H1 (cell line): ENCODE measurements around the gene RRM2. TPM values are rescaled to one million over a fixed set of nuclear protein-coding genes. Genes with fewer than 3 reads are reported as not detected.

Experiments used
- CTCF ChIA-PET: fragments of 300-600 bp; sonication (Branson Sonifier 250); formaldehyde crosslinking; loops from one replicate; lab custom pipeline; 2021; ENCODE audit not compliant: partially characterized antibody; lab: Charles Lee
- POLR2A ChIA-PET: fragments of 300-600 bp; sonication (Branson Sonifier 250); formaldehyde crosslinking; loops from one replicate; lab custom pipeline; 2021; ENCODE audit warnings: inconsistent platforms; ENCODE audit not compliant: partially characterized antibody; lab: Charles Lee
- DNase-seq, 2 experiments: peaks; one replicate each; pipeline versions ENCODE4 v3.0.0 to v3.0.0-alpha.2; 2010 to 2022; ENCODE audit warnings: low spot score in 2 of 2, low read depth in 1 of 2, mixed read lengths in 1 of 2
- FAIRE-seq: peaks from 2 replicates; lab custom pipeline; 2011; peaks lifted over from hg19 to GRCh38; lab: Jason Lieb, UNC
- H2AFZ ChIP-seq: 2 replicates; pipeline ENCODE4 v1.8.1; 2012; ENCODE audit warnings: low read length, inconsistent platforms
- H2AK5ac ChIP-seq: 2 replicates; pipeline ENCODE4 v1.6.1; 2013; ENCODE audit warnings: low read depth, low read length
- H2BK120ac ChIP-seq: replicated peaks from 2 replicates; pipeline ENCODE3; 2013; ENCODE audit warnings: low read depth, low read length, inconsistent platforms
- H2BK12ac ChIP-seq: 2 replicates; pipeline ENCODE4 v1.6.1; 2013; ENCODE audit warnings: low read depth, low read length
- H2BK15ac ChIP-seq: 2 replicates; pipeline ENCODE4 v1.6.1; 2013; ENCODE audit warnings: low read length
- H2BK20ac ChIP-seq: 2 replicates; pipeline ENCODE4 v1.6.1; 2013; ENCODE audit warnings: low read length
- H2BK5ac ChIP-seq: 2 replicates; pipeline ENCODE4 v1.6.1; 2013; ENCODE audit warnings: low read depth, low read length
- H3K14ac ChIP-seq: 2 replicates; pipeline ENCODE4 v1.6.1; 2013; ENCODE audit warnings: inconsistent platforms; ENCODE audit not compliant: insufficient read length
- H3K18ac ChIP-seq: 2 replicates; pipeline ENCODE4 v1.6.1; 2013; ENCODE audit warnings: low read length; ENCODE audit errors: extremely low read depth
- H3K23ac ChIP-seq: 2 replicates; pipeline ENCODE4 v1.6.1; 2013; ENCODE audit warnings: inconsistent platforms; ENCODE audit not compliant: insufficient read length
- H3K23me2 ChIP-seq: 2 replicates; pipeline ENCODE4 v1.6.1; 2013; ENCODE audit warnings: low read depth, low read length
- H3K27ac ChIP-seq: 2 replicates; pipeline ENCODE4 v1.6.1; 2011; ENCODE audit warnings: low read depth, low read length, inconsistent platforms
- H3K27me3 ChIP-seq, 4 experiments: replicated peaks in 1 of 4; 1 replicate in 1 of 4; 2 replicates in 3 of 4; pipeline versions ENCODE4 v1.6.1 to v1.8.1; 2011 to 2013; ENCODE audit warnings: low read length in 3 of 4, mild to moderate bottlenecking in 3 of 4, inconsistent platforms in 2 of 4, mixed read lengths in 2 of 4, moderate library complexity in 1 of 4; ENCODE audit not compliant: control insufficient read depth in 3 of 4, insufficient read depth in 3 of 4; ENCODE audit errors: extremely low read depth in 1 of 4
- H3K36me3 ChIP-seq, 4 experiments: 2 replicates each; pipeline versions ENCODE4 v1.6.1 to v1.8.1; 2011 to 2013; ENCODE audit warnings: mild to moderate bottlenecking in 4 of 4, low read length in 3 of 4, moderate library complexity in 2 of 4, control low read depth in 1 of 4, inconsistent platforms in 1 of 4; ENCODE audit not compliant: insufficient read depth in 4 of 4, control insufficient read depth in 2 of 4
- H3K4ac ChIP-seq: replicated peaks from 2 replicates; pipeline ENCODE3; 2013; ENCODE audit warnings: low read length, low read depth, mixed read lengths, inconsistent platforms; ENCODE audit not compliant: insufficient read length
- H3K4me1 ChIP-seq, 4 experiments: replicated peaks in 1 of 4; 1 replicate in 1 of 4; 2 replicates in 3 of 4; pipeline versions ENCODE4 v1.6.1 to v1.8.1; 2011 to 2013; ENCODE audit warnings: low read length in 3 of 4, inconsistent platforms in 2 of 4, mixed read lengths in 1 of 4; ENCODE audit not compliant: insufficient read depth in 4 of 4, control insufficient read depth in 3 of 4
- H3K4me2 ChIP-seq, 2 experiments: 2 replicates each; pipeline versions ENCODE4 v1.6.1 to v1.8.1; 2011 to 2013; ENCODE audit warnings: low read depth in 2 of 2, low read length in 2 of 2, control low read depth in 1 of 2, inconsistent platforms in 1 of 2, mild to moderate bottlenecking in 1 of 2; ENCODE audit not compliant: insufficient read depth in 1 of 2
- H3K4me3 ChIP-seq, 4 experiments: fragments of 200-600, 300-600 bp in 1 of 4; sonication (generic), shearing (Covaris generic), sonication (Bioruptor Twin) in 1 of 4; 2 replicates each; pipeline versions ENCODE4 v1.5.1 to v1.8.1; 2011 to 2016; ENCODE audit warnings: low read length in 4 of 4, low read depth in 3 of 4, control low read depth in 2 of 4, inconsistent platforms in 2 of 4, mild to moderate bottlenecking in 2 of 4, mixed read lengths in 1 of 4, moderate library complexity in 1 of 4; ENCODE audit not compliant: insufficient read depth in 2 of 4; ENCODE audit errors: extremely low read depth in 1 of 4
- H3K56ac ChIP-seq: replicated peaks from 2 replicates; pipeline ENCODE3; 2013; ENCODE audit warnings: low read depth, mild to moderate bottlenecking, mixed read lengths, low read length, inconsistent platforms; ENCODE audit not compliant: insufficient read length
- H3K79me1 ChIP-seq: 2 replicates; pipeline ENCODE4 v1.6.1; 2013; ENCODE audit warnings: low read depth, low read length, control low read depth
- H3K79me2 ChIP-seq, 2 experiments: 2 replicates each; pipeline versions ENCODE4 v1.6.1 to v1.8.1; 2012 to 2013; ENCODE audit warnings: low read length in 2 of 2, mild to moderate bottlenecking in 2 of 2, inconsistent platforms in 1 of 2; ENCODE audit not compliant: insufficient read depth in 2 of 2, control insufficient read depth in 1 of 2
- H3K9ac ChIP-seq, 4 experiments: replicated peaks in 1 of 4; 1 replicate in 1 of 4; 2 replicates in 3 of 4; pipeline versions ENCODE4 v1.6.1 to v1.8.1; 2011 to 2013; ENCODE audit warnings: low read depth in 3 of 4, low read length in 3 of 4, control low read depth in 2 of 4, mild to moderate bottlenecking in 2 of 4, moderate library complexity in 2 of 4, inconsistent platforms in 1 of 4; ENCODE audit errors: extremely low read depth in 1 of 4
- H3K9me3 ChIP-seq, 2 experiments: 2 replicates each; pipeline versions ENCODE4 v1.6.1 to v1.8.1; 2012 to 2013; ENCODE audit warnings: mild to moderate bottlenecking in 2 of 2, moderate library complexity in 2 of 2, control low read depth in 1 of 2, inconsistent platforms in 1 of 2, low read depth in 1 of 2, low read length in 1 of 2, mixed read lengths in 1 of 2; ENCODE audit not compliant: insufficient read depth in 2 of 2
- H4K20me1 ChIP-seq, 2 experiments: replicated peaks in 1 of 2; 2 replicates each; pipeline versions ENCODE3 to v1.8.1; 2011 to 2013; ENCODE audit warnings: inconsistent platforms in 2 of 2, low read length in 2 of 2, mild to moderate bottlenecking in 1 of 2; ENCODE audit not compliant: insufficient read depth in 2 of 2, control insufficient read depth in 1 of 2
- H4K5ac ChIP-seq: 2 replicates; pipeline ENCODE4 v1.6.1; 2013; ENCODE audit warnings: low read length, low read depth, mixed read lengths, inconsistent platforms; ENCODE audit not compliant: insufficient read length
- H4K8ac ChIP-seq: 2 replicates; pipeline ENCODE4 v1.8.0; 2013; ENCODE audit warnings: mild to moderate bottlenecking, moderate library complexity, low read length, inconsistent platforms; ENCODE audit not compliant: insufficient read depth; ENCODE audit errors: extremely low read depth
- H4K91ac ChIP-seq: replicated peaks from 2 replicates; pipeline ENCODE3; 2013; ENCODE audit warnings: low read length, mixed read lengths, inconsistent platforms; ENCODE audit not compliant: insufficient read length
- E2F6 ChIP-seq: IDR thresholded peaks from 2 replicates; pipeline ENCODE4 v1.6.1; 2012; ENCODE audit warnings: inconsistent platforms
- EP300 ChIP-seq, 2 experiments: IDR thresholded peaks; 1 replicate in 1 of 2; 2 replicates in 1 of 2; pipeline ENCODE4 v1.6.1; 2011 to 2012; ENCODE audit warnings: low read depth in 2 of 2, low read length in 2 of 2, mild to moderate bottlenecking in 2 of 2, borderline replicate concordance in 1 of 2, inconsistent platforms in 1 of 2, moderate library complexity in 1 of 2
- HDAC6 ChIP-seq: IDR thresholded peaks from one replicate; pipeline ENCODE4 v1.7.1; 2012; ENCODE audit warnings: low read depth, mild to moderate bottlenecking, inconsistent platforms, low read length, moderate library complexity
- KDM5A ChIP-seq: fragments of 200-600 bp; IDR thresholded peaks from 2 replicates; pipeline ENCODE4 v1.7.1; 2012; ENCODE audit warnings: mild to moderate bottlenecking, low read length, inconsistent platforms, mixed read lengths
- MAX ChIP-seq: IDR thresholded peaks from 2 replicates; pipeline ENCODE4 v1.6.1; 2012; ENCODE audit warnings: inconsistent platforms
- NANOG ChIP-seq: IDR thresholded peaks from 2 replicates; pipeline ENCODE4 v1.6.1; 2011; ENCODE audit warnings: low read length, low read depth, mild to moderate bottlenecking, inconsistent platforms; ENCODE audit not compliant: insufficient read depth, poor library complexity, severe bottlenecking
- POU5F1 ChIP-seq: IDR thresholded peaks from 2 replicates; pipeline ENCODE4 v1.6.1; 2011; ENCODE audit warnings: low read depth, mild to moderate bottlenecking, low read length, moderate library complexity
- RFX5 ChIP-seq: IDR thresholded peaks from 2 replicates; pipeline ENCODE4 v1.6.1; 2011; ENCODE audit warnings: low read depth, low read length, improper control_type of control experiment, borderline replicate concordance
- SIN3A ChIP-seq, 2 experiments: IDR thresholded peaks in 1 of 2; conservative IDR thresholded peaks in 1 of 2; 2 replicates each; pipeline ENCODE4 v1.6.1; 2011 to 2012; ENCODE audit warnings: low read length in 2 of 2, improper control_type of control experiment in 1 of 2, low read depth in 1 of 2, mild to moderate bottlenecking in 1 of 2
- SIRT6 ChIP-seq: IDR thresholded peaks from one replicate; pipeline ENCODE4 v1.7.1; 2012; ENCODE audit warnings: low read length, inconsistent platforms
- TCF12 ChIP-seq: IDR thresholded peaks from 2 replicates; pipeline ENCODE4 v1.6.1; 2011; ENCODE audit warnings: low read depth, mild to moderate bottlenecking, low read length
- WGBS, 2 experiments: shearing (Covaris generic) in 1 of 2; methylation state at CpG; one replicate each; pipeline versions ENCODE4 v1.1.6 to v1.1.7; 2013 to 2015; ENCODE audit warnings: low lambda C conversion rate in 2 of 2, mixed read lengths in 2 of 2, inconsistent platforms in 1 of 2, low coverage in 1 of 2, missing lambda C conversion rate in 1 of 2; ENCODE audit not compliant: insufficient replicate concordance in 2 of 2, insufficient coverage in 1 of 2, insufficient read length in 1 of 2; ENCODE audit errors: extremely low coverage in 1 of 2, missing lambda C conversion rate in 1 of 2; 5-methylcytosine and 5-hydroxymethylcytosine counted together
- polyA plus RNA-seq, 7 experiments: library from polyadenylated mRNA; depleted of rRNA in 3 of 7; stranded (reverse) in 5 of 7; unstranded in 2 of 7; fragments of >200 nt in 5 of 7; fragments of 200-250 nt in 2 of 7; gene quantifications; 1 replicate in 5 of 7; 2 replicates in 1 of 7; 4 replicates in 1 of 7; pipeline versions ENCODE4 v1.2.1 to v1.2.3, GENCODE V29; 2011 to 2013; ENCODE audit warnings: missing spikeins in 2 of 7, mixed read lengths in 2 of 7
- total RNA-seq: library from RNA; stranded (reverse); fragmentation: NEBNext Ultra II Directional; extraction: Animal tissue kit (Norgen Biotek cat#: 25700); gene quantifications from 2 replicates; pipeline ENCODE4 v1.2.1, GENCODE V29; 2021

The RRM2 gene
- total and polyA plus RNA-seq, 2 of the 8 experiments (the other 6 are each of a cell fraction or from before 2014, with no cell fraction given), result 37.7 to 215 TPM

- H3K23ac ChIP-seq, result no peak overlapping the region
- H3K36me3 ChIP-seq, result peaks cover 0 to 3% (median 0%) of the 10 kb centered on the region in 4 experiments; a peak in 2 of 8 replicates
- no peak overlapping the region for H3K27ac ChIP-seq
- no peak overlapping the region for H2BK12ac ChIP-seq
- no peak overlapping the region for H4K8ac ChIP-seq
- ChIA-PET POLR2A (interaction anchor here (1.1 to 3.1 kb wide), 3 partner anchors 22 to 280 kb away, joined by 3 to 12 read pairs (median 4); no protein-coding TSS in a partner anchor), CTCF (interaction anchor here (1.0 to 17.7 kb wide), 8 partner anchors 10 to 276 kb away, joined by 3 to 169 read pairs (median 5); no protein-coding TSS in a partner anchor)
- no peak overlapping the region for H2AK5ac ChIP-seq
- no peaks in the 10 kb centered on the region for H3K27me3 ChIP-seq
- H3K23me2 ChIP-seq, result peaks cover 2% of the 10 kb centered on the region; the same call in 1 of the 2 replicates
- H3K79me1 ChIP-seq, result no peaks in the 10 kb centered on the region
- H3K4me3 ChIP-seq, result no peak overlapping the region
- H2AFZ ChIP-seq, result no peak overlapping the region
- no peaks in the 10 kb centered on the region for H3K9me3 ChIP-seq
- H4K20me1 ChIP-seq, result peaks cover 0 to 5% of the 10 kb centered on the region in 2 experiments
- no peak for FAIRE-seq
- H3K14ac ChIP-seq, result no peak overlapping the region
- H2BK5ac ChIP-seq, result no peak overlapping the region
- no peak overlapping the region for H2BK20ac ChIP-seq
- H3K4me1 ChIP-seq, result peaks cover 0 to 7% (median 0%) of the 10 kb centered on the region in 4 experiments; a peak in 1 of 7 replicates
- H2BK15ac ChIP-seq, result no peak overlapping the region
- no peak overlapping the region for H3K4me2 ChIP-seq
- no peak for TF ChIP-seq SIN3A (conservative IDR thresholded peaks at IDR 0.05 in 1 of 2, IDR thresholded peaks at IDR 0.05 in 1 of 2; ENCODE audit: low read depth in 1 of 2, low read length in 2 of 2)
- TF ChIP-seq E2F6, result no peak
- no peak for TF ChIP-seq EP300 (IDR thresholded peaks at IDR 0.05; ENCODE audit: borderline replicate concordance in 1 of 2, low read depth in 2 of 2, low read length in 2 of 2)
- no peak for TF ChIP-seq POU5F1
- no peak for TF ChIP-seq RFX5
- no peak for TF ChIP-seq KDM5A
- TF ChIP-seq TCF12, result no peak
- no peak for TF ChIP-seq MAX
- no peak for TF ChIP-seq HDAC6
- no peak for TF ChIP-seq SIRT6
- no peak for TF ChIP-seq NANOG
- no peak overlapping the region for H2BK120ac ChIP-seq
- no peak overlapping the region for H3K4ac ChIP-seq
- 89% methylated on average over 5 of the region's 6 CpGs; no CpG with 5 or more reads in 1 of the 2 experiments for WGBS, 2 experiments
- no peak overlapping the region for H3K18ac ChIP-seq
- no peak overlapping the region for H3K9ac ChIP-seq
- no peak overlapping the region for H4K5ac ChIP-seq
- H3K79me2 ChIP-seq, result no peaks in the 10 kb centered on the region
- DNase-seq, result no peak
- no peak overlapping the region for H3K56ac ChIP-seq
- H4K91ac ChIP-seq, result no peak overlapping the region
Measured at GRCh38 chr2:10159086-10159485, 36.5 kb downstream of the RRM2 start.
